ENCODE measurements around the gene SLC5A10. TPM values are rescaled to one million over a fixed set of nuclear protein-coding genes. Genes with fewer than 3 reads are reported as not detected.

The SLC5A10 gene
- total RNA-seq, 1 experiment from 2014 or later: 0.13 TPM

- H3K9me3 ChIP-seq (replicated peaks): no peaks in the 10 kb centered on the region
- H3K36me3 ChIP-seq: no peaks in the 10 kb centered on the region
- H3K4me3 ChIP-seq: no peak overlapping the region
- no peak overlapping the region for H3K27ac ChIP-seq
- no peak for DNase-seq (ENCODE audit: low read depth in 1 of 2, low spot score in 2 of 2)
- no peaks in the 10 kb centered on the region for H3K27me3 ChIP-seq (replicated peaks)
- H3K4me1 ChIP-seq (replicated peaks): peaks cover 69% of the 10 kb centered on the region
Observed at GRCh38 chr17:18963126-18964017, 11.4 kb downstream of the SLC5A10 start.

GRCh38 chr17:18964018-18964351, 12.0 kb downstream of the SLC5A10 start:
- H3K9me3 ChIP-seq (replicated peaks): no peaks in the 10 kb centered on the region
- no peaks in the 10 kb centered on the region for H3K27me3 ChIP-seq (replicated peaks)
- no peak overlapping the region for H3K27ac ChIP-seq
- no peaks in the 10 kb centered on the region for H3K36me3 ChIP-seq
- DNase-seq (ENCODE audit: low read depth in 1 of 2, low spot score in 2 of 2): no peak
- H3K4me3 ChIP-seq: no peak overlapping the region
- peaks cover 65% of the 10 kb centered on the region for H3K4me1 ChIP-seq (replicated peaks)

- no peaks in the 10 kb centered on the region for H3K27me3 ChIP-seq (replicated peaks)
Observed at GRCh38 chr17:18964550-18964949, 12.6 kb downstream of the SLC5A10 start.

GRCh38 chr17:18965530-18966236, 13.7 kb downstream of the SLC5A10 start:
- Histone ChIP-seq H3K9me3 (replicated peaks) (no peaks in the 10 kb centered on the region), H3K27me3 (replicated peaks) (no peaks in the 10 kb centered on the region), H3K36me3 (0 out of 2 replicates have a peak, but pooled peaks cover 5% of the 10 kb centered on the region), H3K4me1 (replicated peaks) (peaks cover 63% of the 10 kb centered on the region), H3K4me3 (no peak overlapping the region), H3K27ac (no peak overlapping the region)
- DNase-seq (ENCODE audit: low read depth in 1 of 2, low spot score in 2 of 2): peak in 1 of 2 experiments; percentile 44

More at GRCh38 chr17:18964550-18964949, 12.6 kb downstream of the SLC5A10 start:
- Histone ChIP-seq H3K4me1 (replicated peaks) (peaks cover 63% of the 10 kb centered on the region), H3K36me3 (no peaks in the 10 kb centered on the region), H3K9me3 (replicated peaks) (no peaks in the 10 kb centered on the region), H3K4me3 (no peak overlapping the region), H3K27ac (no peak overlapping the region)
- no peak for DNase-seq (ENCODE audit: low read depth in 1 of 2, low spot score in 2 of 2)

GRCh38 chr17:18966831-18967624, 15.1 kb downstream of the SLC5A10 start:
- DNase-seq (ENCODE audit: low read depth in 1 of 2, low spot score in 2 of 2): no peak
- Histone ChIP-seq H3K36me3 (peaks cover 9% of the 10 kb centered on the region), H3K27me3 (replicated peaks) (no peaks in the 10 kb centered on the region), H3K4me1 (replicated peaks) (peaks cover 49% of the 10 kb centered on the region), H3K9me3 (replicated peaks) (no peaks in the 10 kb centered on the region), H3K4me3 (no peak overlapping the region), H3K27ac (no peak overlapping the region)

- no peak overlapping the region for H3K27ac ChIP-seq
- DNase-seq (ENCODE audit: low read depth in 1 of 2, low spot score in 2 of 2): no peak
- H3K27me3 ChIP-seq (replicated peaks): no peaks in the 10 kb centered on the region
- peaks cover 9% of the 10 kb centered on the region for H3K36me3 ChIP-seq
- H3K4me1 ChIP-seq (replicated peaks): peaks cover 40% of the 10 kb centered on the region
- H3K4me3 ChIP-seq: no peak overlapping the region
- H3K9me3 ChIP-seq (replicated peaks): no peaks in the 10 kb centered on the region
Observed at GRCh38 chr17:18967916-18968315, 16.0 kb downstream of the SLC5A10 start.

GRCh38 chr17:18968345-18968744, 16.4 kb downstream of the SLC5A10 start:
- peaks cover 9% of the 10 kb centered on the region for H3K36me3 ChIP-seq
- H3K4me3 ChIP-seq: no peak overlapping the region
- H3K27ac ChIP-seq: no peak overlapping the region
- no peaks in the 10 kb centered on the region for H3K27me3 ChIP-seq (replicated peaks)
- peaks cover 36% of the 10 kb centered on the region for H3K4me1 ChIP-seq (replicated peaks)
- no peaks in the 10 kb centered on the region for H3K9me3 ChIP-seq (replicated peaks)
- no peak for DNase-seq (ENCODE audit: low read depth in 1 of 2, low spot score in 2 of 2)

GRCh38 chr17:18968945-18969887, 17.3 kb downstream of the SLC5A10 start:
- Histone ChIP-seq H3K36me3 (peaks cover 9% of the 10 kb centered on the region), H3K4me1 (replicated peaks) (peaks cover 27% of the 10 kb centered on the region), H3K27me3 (replicated peaks) (no peaks in the 10 kb centered on the region), H3K27ac (no peak overlapping the region), H3K4me3 (no peak overlapping the region), H3K9me3 (replicated peaks) (no peaks in the 10 kb centered on the region)
- no peak for DNase-seq (ENCODE audit: low read depth in 1 of 2, low spot score in 2 of 2)

- peaks cover 9% of the 10 kb centered on the region for H3K36me3 ChIP-seq
- H3K27me3 ChIP-seq (replicated peaks): no peaks in the 10 kb centered on the region
- peaks cover 14% of the 10 kb centered on the region for H3K4me1 ChIP-seq (replicated peaks)
- no peak for DNase-seq (ENCODE audit: low read depth in 1 of 2, low spot score in 2 of 2)
- H3K4me3 ChIP-seq: no peak overlapping the region
- H3K27ac ChIP-seq: no peak overlapping the region
- H3K9me3 ChIP-seq (replicated peaks): no peaks in the 10 kb centered on the region
Observed at GRCh38 chr17:18970582-18971480, 18.9 kb downstream of the SLC5A10 start.

GRCh38 chr17:18971801-18972200, 19.8 kb downstream of the SLC5A10 start:
- no peaks in the 10 kb centered on the region for H3K27me3 ChIP-seq (replicated peaks)
- no peak for DNase-seq (ENCODE audit: low read depth in 1 of 2, low spot score in 2 of 2)

GRCh38 chr17:18974407-18975149, 22.6 kb downstream of the SLC5A10 start:
- H3K27me3 ChIP-seq (replicated peaks): no peaks in the 10 kb centered on the region
- DNase-seq (ENCODE audit: low read depth in 1 of 2, low spot score in 2 of 2): no peak
- H3K36me3 ChIP-seq: peaks cover 18% of the 10 kb centered on the region
- no peaks in the 10 kb centered on the region for H3K9me3 ChIP-seq (replicated peaks)
- H3K4me3 ChIP-seq: no peak overlapping the region
- H3K27ac ChIP-seq: no peak overlapping the region
- H3K4me1 ChIP-seq (replicated peaks): peaks cover 2% of the 10 kb centered on the region; the same call in 1 of the 2 replicates

More at GRCh38 chr17:18971801-18972200, 19.8 kb downstream of the SLC5A10 start:
- no peak overlapping the region for H3K4me3 ChIP-seq
- no peak overlapping the region for H3K27ac ChIP-seq
- H3K4me1 ChIP-seq (replicated peaks): peaks cover 9% of the 10 kb centered on the region
- H3K36me3 ChIP-seq: peaks cover 9% of the 10 kb centered on the region
- no peaks in the 10 kb centered on the region for H3K9me3 ChIP-seq (replicated peaks)

All from SJSA1 (cell line).